HG02610 (cell line): ENCODE results near the gene RHBDD1.

ENCODE experiments used
- ATAC-seq: cut with Tn5 transposase; IDR thresholded peaks from one replicate; pipeline ENCODE4 v1.9.1; 2021; ENCODE audit warnings: mild to moderate bottlenecking, moderate library complexity; ENCODE audit not compliant: unreplicated experiment

The RHBDD1 gene

GRCh38 chr2:226979004-226979403 is 143.2 kb downstream of the RHBDD1 start:
- ATAC-seq = no peak

DNA sequence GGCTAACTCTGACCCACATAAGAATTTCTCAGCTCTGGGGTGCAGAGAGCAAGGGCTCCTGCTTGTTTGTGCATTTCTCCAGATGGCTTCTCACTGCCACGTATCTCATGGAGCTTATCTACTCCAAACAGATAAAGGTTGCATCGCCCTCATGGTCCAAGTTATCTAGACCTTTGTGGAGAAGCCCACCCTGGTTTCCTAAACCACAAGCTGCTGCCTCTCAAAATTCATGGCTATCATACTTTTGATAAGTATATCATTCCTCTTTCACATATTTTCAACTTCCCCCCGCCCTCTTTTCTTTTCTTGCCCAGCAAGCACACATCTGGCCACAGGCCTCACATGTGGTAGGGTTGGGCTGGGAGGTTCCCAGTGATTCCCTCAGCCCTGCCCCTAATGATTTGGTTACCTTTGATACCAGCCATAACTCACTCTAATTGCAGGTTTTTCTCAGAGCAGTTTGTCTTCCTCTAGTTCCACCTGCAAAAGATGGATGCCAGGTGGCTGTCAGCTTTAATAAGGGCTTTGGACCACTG is 146.0 kb downstream of the RHBDD1 start:
- no peak for ATAC-seq

- no peak for ATAC-seq
These were observed 148.3 kb downstream of the RHBDD1 start for GRCh38 chr2:226983895-226984749.

DNA sequence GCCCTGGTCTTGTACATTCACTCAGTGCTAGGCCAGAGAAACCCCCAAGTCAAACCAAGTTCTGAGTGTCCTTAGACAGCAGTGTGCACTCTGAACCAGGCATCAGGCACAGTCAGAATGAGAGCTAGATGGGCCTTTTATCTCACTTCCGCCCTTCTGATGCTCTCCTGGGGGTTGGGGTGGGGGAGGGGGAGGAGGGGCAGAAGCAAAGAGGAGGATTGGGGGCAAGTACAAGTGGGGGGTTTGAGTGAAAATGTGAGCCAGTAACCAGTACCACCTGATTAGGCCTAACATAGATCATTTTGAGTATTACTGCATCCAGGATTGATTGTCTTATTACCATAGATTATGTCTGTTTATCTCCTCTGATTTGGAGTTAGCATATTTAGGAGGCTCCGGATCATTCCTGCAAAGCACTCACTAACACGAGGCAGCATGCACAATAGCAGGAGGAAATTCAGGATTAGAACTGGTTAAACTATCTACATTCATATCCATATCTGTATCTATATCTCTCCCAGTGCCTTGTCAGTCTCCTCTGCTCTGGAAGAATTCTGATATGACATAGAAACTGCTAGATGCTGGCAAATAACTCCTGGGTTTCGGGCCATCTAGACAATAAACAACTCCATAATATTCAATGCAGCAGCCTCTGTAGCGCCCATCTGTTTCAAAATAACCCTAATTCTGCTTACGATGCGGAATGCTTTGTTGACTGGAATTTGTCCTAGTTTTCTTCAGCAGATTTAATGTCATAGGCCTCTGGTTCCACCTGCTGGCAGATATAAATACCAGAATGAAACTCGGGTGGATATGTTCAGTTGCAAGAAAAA is 149.1 kb downstream of the RHBDD1 start:
- peak; percentile 97 for ATAC-seq

- ATAC-seq = no peak
These were observed 149.7 kb downstream of the RHBDD1 start for GRCh38 chr2:226985583-226985946.

GRCh38 chr2:226991663-226992062 is 155.8 kb downstream of the RHBDD1 start:
- peak; percentile 84 for ATAC-seq

GRCh38 chr2:226993171-226993570 is 157.3 kb downstream of the RHBDD1 start:
- ATAC-seq = no peak

DNA sequence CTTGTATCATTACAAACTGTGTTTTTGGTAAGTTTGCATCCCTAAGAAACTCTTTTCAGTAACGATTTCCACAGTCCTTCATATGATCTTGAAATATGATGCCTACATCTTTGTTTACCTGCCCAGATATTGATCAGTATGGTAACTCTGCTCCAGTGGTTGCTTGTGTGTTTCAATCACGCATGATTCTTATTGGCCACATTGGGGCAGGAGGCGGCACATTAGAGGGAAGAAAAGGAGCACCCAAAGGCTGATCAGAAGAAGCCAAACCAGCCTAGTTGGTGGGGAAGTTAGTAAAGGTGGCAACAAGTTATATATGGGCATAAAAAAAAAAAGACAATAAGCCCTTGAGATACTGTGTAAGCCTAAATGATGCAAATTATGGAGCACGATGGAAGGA is 158.9 kb downstream of the RHBDD1 start:
- no peak for ATAC-seq

GRCh38 chr2:226995625-226996041 is 159.8 kb downstream of the RHBDD1 start:
- peak; percentile 53 for ATAC-seq

- no peak for ATAC-seq
These were observed 163.8 kb downstream of the RHBDD1 start for GRCh38 chr2:226999661-227000060.

GRCh38 chr2:227000123-227000522 is 164.3 kb downstream of the RHBDD1 start:
- ATAC-seq = no peak

DNA sequence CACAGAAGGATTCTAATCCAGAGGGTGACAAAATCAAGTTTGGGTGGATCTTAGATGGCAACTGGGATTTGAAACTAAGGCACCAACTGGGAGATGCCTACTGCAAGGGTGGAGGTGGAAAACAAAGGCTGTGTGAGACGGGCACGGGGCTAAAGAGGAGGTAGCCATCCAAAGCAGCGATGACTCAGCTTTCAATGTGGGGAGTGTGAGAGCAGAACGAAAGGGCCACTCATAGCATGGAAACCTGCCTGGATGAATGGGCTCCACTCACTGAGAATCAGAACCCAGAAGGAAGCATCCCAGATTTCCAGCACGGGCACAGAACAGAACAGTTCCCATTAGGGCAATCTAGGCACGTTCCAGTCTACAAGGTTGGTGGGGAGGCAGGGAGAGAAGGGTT is 168.6 kb downstream of the RHBDD1 start:
- no peak for ATAC-seq

- ATAC-seq = no peak
These were observed 170.5 kb downstream of the RHBDD1 start for GRCh38 chr2:227006189-227006897.

DNA sequence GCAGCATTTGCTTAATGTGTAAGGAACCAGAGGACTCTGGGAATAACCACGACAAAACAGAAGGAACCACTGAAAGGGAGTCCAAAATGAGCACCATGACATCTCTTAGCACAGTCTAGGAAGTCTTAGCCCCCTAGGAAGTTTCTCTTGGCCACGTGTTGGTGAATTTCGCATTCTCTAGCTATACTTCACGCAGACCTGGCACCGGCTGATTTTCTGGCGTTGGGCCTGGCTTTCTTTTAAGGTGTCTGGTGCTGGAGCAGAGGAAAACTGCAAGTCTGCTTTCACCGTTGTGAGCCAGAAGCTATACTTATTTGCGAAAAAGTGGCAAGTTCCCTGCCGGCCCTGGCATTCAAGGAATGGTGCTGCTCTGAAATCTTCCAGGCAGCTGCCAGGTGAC is 171.3 kb downstream of the RHBDD1 start:
- no peak for ATAC-seq

DNA sequence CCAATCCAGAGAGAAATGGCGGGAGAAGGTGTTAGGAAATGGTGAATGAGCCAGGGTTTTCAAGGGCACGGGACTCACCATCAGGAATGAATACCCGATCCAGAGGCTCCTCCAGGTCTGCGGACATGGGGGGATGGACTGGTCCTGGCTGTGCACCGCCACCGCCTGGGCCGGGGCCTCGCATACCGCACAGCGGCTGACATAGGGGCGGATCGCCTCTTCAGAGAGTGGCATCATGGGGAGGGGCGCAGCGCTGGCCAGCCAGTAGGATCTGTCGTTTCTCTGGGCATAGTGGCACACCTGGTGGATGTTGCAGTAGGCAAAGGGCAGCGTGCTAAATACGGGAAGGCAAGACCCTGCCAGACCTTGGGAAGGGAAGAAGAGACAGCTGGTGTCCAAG is 172.1 kb downstream of the RHBDD1 start:
- no peak for ATAC-seq

- no peak for ATAC-seq
These were observed 174.6 kb downstream of the RHBDD1 start for GRCh38 chr2:227010433-227010832.

- no peak for ATAC-seq
These were observed 177.5 kb downstream of the RHBDD1 start for GRCh38 chr2:227013330-227013729.

GRCh38 chr2:227013881-227014280 is 178.0 kb downstream of the RHBDD1 start:
- no peak for ATAC-seq

DNA sequence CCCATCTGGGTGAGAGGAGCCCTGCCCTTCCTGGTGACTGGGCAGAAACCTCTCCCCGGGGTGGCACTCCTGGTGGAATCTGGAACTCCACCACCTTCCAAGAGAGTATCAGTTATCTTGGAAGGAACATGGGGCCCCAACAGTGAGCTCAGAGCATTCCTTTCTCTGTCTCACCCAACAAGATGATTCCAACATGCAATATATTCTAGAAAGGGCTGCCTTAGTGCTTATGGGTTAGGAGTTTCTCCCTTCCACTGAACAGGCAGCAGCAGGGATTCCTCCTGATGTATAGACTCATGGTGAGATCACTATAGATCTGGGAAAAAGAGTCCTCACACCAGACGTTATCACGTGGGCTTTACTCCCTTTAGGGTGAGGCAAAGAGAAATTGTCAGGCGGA is 181.0 kb downstream of the RHBDD1 start:
- no peak for ATAC-seq

GRCh38 chr2:227020416-227020815 is 184.6 kb downstream of the RHBDD1 start:
- no peak for ATAC-seq

- ATAC-seq = no peak
These were observed 186.8 kb downstream of the RHBDD1 start for GRCh38 chr2:227022608-227023007.
